ENCODE measurements around the gene ABCC6.

The ABCC6 gene

GRCh38 chr16:16118337-16118736 is 105.0 kb downstream of the ABCC6 start:
- Histone ChIP-seq H3K9me3 (ENCODE audit: severe bottlenecking) (peaks cover 4% of the 10 kb centered on the region), H3K36me3 (peaks cover 70% of the 10 kb centered on the region), H3K4me3 (ENCODE audit: low read depth, low read length) (no peak overlapping the region), H3K27me3 (ENCODE audit: insufficient read depth, low read depth, severe bottlenecking) (no peaks in the 10 kb centered on the region), H3K27ac (no peak overlapping the region)
- TF ChIP-seq, protein P1, sequence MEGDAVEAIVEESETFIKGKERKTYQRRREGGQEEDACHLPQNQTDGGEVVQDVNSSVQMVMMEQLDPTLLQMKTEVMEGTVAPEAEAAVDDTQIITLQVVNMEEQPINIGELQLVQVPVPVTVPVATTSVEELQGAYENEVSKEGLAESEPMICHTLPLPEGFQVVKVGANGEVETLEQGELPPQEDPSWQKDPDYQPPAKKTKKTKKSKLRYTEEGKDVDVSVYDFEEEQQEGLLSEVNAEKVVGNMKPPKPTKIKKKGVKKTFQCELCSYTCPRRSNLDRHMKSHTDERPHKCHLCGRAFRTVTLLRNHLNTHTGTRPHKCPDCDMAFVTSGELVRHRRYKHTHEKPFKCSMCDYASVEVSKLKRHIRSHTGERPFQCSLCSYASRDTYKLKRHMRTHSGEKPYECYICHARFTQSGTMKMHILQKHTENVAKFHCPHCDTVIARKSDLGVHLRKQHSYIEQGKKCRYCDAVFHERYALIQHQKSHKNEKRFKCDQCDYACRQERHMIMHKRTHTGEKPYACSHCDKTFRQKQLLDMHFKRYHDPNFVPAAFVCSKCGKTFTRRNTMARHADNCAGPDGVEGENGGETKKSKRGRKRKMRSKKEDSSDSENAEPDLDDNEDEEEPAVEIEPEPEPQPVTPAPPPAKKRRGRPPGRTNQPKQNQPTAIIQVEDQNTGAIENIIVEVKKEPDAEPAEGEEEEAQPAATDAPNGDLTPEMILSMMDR (IDR thresholded peaks at IDR 0.05; ENCODE audit: low read depth, low read length) = no peak
- DNase-seq = no peak

GRCh38 chr16:16116841-16117240 is 106.5 kb downstream of the ABCC6 start:
- no peaks in the 10 kb centered on the region for H3K27me3 ChIP-seq (ENCODE audit: insufficient read depth, low read depth, severe bottlenecking)
- H3K4me3 ChIP-seq (ENCODE audit: low read depth, low read length) = no peak overlapping the region
- TF ChIP-seq, protein P1 (IDR thresholded peaks at IDR 0.05; ENCODE audit: low read depth, low read length) = no peak
- DNase-seq = no peak
- H3K9me3 ChIP-seq (ENCODE audit: severe bottlenecking) = peaks cover 4% of the 10 kb centered on the region
- H3K27ac ChIP-seq = no peak overlapping the region
- H3K36me3 ChIP-seq = peaks cover 71% of the 10 kb centered on the region

DNA sequence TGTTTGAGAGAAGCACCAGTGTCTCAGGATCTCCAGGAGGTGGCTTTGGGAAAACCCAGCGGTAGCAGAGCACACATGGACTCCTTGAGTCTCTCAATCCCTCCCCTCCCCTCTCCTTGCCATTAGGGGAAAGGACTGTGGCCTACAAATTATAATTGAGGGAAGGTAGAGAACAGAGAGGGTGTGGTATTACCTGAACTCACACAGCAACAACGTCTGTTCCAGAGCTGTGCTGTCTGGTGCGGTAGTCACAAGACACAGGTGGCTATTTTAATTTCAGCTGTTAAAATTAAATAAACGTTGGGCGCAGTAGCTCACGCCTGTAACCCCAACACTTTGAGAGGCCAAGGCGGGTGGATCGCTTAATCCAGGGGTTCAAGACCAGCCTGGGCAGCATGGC is 110.2 kb downstream of the ABCC6 start:
- Histone ChIP-seq H3K36me3 (peaks cover 59% of the 10 kb centered on the region), H3K9me3 (ENCODE audit: severe bottlenecking) (peaks cover 3% of the 10 kb centered on the region), H3K27me3 (ENCODE audit: insufficient read depth, low read depth, severe bottlenecking) (no peaks in the 10 kb centered on the region), H3K4me3 (ENCODE audit: low read depth, low read length) (no peak overlapping the region), H3K27ac (no peak overlapping the region)
- DNase-seq = no peak
- TF ChIP-seq, protein P1 (IDR thresholded peaks at IDR 0.05; ENCODE audit: low read depth, low read length) = no peak

DNA sequence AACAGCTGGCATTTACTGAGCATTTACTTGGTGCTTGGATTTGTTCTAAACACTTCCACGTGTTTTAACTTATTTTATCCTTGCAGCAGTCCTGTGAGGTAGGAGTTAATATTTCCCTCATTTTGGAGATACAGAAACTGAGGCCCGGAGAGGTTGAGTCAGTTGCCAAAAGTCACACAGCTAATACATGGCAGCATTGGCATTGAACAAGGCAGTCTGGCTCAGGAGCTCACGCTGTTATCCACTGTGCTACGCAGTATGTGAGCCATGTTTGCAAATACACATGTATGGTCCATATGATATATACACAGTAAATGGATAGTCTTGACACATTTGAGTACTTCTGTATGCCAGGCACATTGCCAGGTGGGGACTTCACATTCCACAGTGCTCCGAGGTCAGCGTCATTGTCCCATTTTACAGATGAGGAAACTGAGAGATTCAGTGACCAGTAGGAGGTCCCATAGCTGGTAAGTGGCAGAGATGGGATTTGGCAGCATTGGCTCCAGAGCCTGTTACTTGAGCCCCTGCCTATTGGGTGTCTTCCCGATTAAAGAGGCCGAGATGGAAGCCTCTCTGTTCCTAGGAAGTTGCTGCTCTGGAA is 110.7 kb downstream of the ABCC6 start:
- no peaks in the 10 kb centered on the region for H3K9me3 ChIP-seq (ENCODE audit: severe bottlenecking)
- TF ChIP-seq, protein P1 (IDR thresholded peaks at IDR 0.05; ENCODE audit: low read depth, low read length) = no peak
- DNase-seq = no peak
- H3K36me3 ChIP-seq = peaks cover 54% of the 10 kb centered on the region
- no peak overlapping the region for H3K27ac ChIP-seq
- no peak overlapping the region for H3K4me3 ChIP-seq (ENCODE audit: low read depth, low read length)
- H3K27me3 ChIP-seq (ENCODE audit: insufficient read depth, low read depth, severe bottlenecking) = no peaks in the 10 kb centered on the region

GRCh38 chr16:16111639-16112038 is 111.7 kb downstream of the ABCC6 start:
- Histone ChIP-seq H3K27me3 (ENCODE audit: insufficient read depth, low read depth, severe bottlenecking) (no peaks in the 10 kb centered on the region), H3K36me3 (peaks cover 47% of the 10 kb centered on the region), H3K27ac (no peak overlapping the region), H3K9me3 (ENCODE audit: severe bottlenecking) (no peaks in the 10 kb centered on the region), H3K4me3 (ENCODE audit: low read depth, low read length) (no peak overlapping the region)
- no peak for DNase-seq
- TF ChIP-seq, protein P1 (IDR thresholded peaks at IDR 0.05; ENCODE audit: low read depth, low read length) = no peak

DNA sequence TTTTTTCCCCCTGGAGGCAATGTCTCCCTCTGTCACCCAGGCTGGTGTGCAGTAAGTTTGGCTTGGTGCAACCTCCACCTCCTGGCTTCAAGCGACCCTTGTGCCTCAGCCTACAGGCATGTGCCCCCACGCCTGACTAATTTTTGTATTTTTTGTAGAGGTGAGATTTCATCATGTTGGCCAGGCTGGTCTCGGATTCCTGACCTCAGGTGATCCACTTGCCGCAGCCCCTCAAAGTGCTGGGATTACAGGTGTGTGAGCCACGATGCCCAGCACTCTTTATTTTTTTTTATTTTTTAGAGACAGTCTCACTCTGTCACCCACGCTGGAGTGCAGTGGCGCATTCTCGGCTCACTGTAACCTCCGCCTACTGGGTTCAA is 113.2 kb downstream of the ABCC6 start:
- H3K27ac ChIP-seq = no peak overlapping the region
- no peak overlapping the region for H3K4me3 ChIP-seq (ENCODE audit: low read depth, low read length)
- no peak for DNase-seq
- no peaks in the 10 kb centered on the region for H3K9me3 ChIP-seq (ENCODE audit: severe bottlenecking)
- H3K36me3 ChIP-seq = peaks cover 37% of the 10 kb centered on the region
- no peaks in the 10 kb centered on the region for H3K27me3 ChIP-seq (ENCODE audit: insufficient read depth, low read depth, severe bottlenecking)
- TF ChIP-seq, protein P1 (IDR thresholded peaks at IDR 0.05; ENCODE audit: low read depth, low read length) = no peak
